Stimulated activated CD4-positive, alpha-beta T cell treated with anti-CD3 and anti-CD28 coated beads, Interleukin-15, amount 100 ng/mL, for 48 hours (primary cell): ENCODE results near the gene TMSB10.
"Not testable (repeated sequence)": the region's sequence is repeated elsewhere in the genome, so short reads cannot be mapped to it uniquely, and the experiment has no call there.

Experiments
- DNase-seq, 2 donors: peaks; one replicate each; pipeline ENCODE4 v3.0.0-alpha.2; 2020; ENCODE audit warnings: low read depth in 2 of 2

TMSB10 gene

DNA sequence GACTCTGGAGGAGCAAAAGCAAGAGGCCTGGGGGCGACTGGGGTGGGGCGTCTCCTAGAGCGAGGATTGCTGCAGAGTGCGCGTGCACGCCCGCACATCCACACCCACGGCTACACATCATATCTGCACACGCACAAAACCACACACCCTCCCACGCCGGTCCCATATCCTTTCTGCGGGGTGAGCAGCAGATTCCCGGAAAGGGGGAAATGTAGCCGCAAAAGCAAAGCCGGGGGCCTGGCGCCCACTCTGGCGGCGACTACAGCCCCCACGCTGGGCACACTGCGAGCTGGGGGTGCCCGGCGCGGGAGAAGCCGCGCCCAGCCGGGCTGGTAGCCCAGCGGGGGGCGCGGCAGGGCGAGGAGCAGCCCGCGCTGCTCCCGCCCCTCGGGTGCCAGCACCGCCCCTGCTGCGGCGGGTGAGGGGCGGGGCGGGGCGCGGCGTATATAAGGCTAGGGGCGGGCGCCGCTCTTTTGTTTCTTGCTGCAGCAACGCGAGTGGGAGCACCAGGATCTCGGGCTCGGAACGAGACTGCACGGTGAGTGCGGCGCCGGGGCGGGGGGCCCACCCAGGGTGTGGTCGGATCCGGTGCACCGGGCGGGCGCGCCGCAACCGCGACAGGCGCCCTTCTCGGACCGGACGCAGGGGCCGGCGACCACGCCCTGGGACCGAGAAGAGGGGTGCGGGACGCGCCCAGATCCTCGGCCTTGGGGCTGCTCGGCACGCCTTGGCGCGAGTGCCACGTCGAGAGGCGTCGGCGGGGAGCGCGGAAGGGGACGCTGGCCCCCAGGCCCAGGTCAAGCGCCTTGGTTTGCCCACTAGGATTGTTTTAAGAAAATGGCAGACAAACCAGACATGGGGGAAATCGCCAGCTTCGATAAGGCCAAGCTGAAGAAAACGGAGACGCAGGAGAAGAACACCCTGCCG is at the start of gene TMSB10:
TMSB10 (plus strand) TSS at position 476 of the 927 bp plus-strand sequence.
- DNase-seq: peak; percentile 79 to 80

DNA sequence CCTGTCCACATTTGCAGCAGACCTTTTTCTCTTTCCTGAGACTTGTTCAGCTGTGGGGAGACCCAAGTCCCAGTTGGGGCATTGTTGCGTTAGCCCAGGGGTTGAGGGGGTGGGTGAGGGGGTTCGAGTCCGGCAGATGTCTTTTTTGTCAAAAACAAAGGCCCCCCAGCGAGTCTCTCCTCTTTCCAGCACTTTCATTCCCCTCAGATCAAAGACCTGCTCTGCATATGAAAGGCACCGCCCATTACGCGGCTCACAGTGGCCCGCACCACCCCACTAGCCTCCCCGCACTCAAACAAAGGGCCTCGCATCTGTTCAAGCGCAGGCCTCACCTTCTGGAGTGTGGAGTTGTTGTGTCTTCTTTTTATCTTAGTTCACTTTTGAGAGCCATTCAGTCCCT is 49.7 kb upstream of the TMSB10 start:
- DNase-seq: no peak

DNA sequence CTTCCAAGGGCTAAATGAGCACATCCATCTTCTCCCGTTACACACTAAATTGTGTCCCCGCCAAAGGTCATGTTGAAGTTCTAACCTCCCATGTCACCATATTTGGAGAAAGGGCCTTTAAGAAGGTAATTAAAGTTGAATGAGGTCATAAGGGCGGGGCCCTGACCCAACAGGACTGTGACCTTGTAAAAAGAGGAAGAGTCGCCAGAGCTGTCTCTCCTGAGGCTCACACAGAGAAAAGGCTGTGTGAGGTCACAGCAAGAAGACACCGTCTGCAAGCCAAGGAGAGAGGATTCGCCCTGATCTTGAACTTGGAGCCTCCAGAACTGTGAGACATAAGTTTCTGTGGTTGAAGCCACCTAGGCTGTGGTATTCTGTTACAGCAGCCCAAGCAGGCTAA is 48.7 kb upstream of the TMSB10 start:
- DNase-seq: peak; percentile 40 to 43

DNA sequence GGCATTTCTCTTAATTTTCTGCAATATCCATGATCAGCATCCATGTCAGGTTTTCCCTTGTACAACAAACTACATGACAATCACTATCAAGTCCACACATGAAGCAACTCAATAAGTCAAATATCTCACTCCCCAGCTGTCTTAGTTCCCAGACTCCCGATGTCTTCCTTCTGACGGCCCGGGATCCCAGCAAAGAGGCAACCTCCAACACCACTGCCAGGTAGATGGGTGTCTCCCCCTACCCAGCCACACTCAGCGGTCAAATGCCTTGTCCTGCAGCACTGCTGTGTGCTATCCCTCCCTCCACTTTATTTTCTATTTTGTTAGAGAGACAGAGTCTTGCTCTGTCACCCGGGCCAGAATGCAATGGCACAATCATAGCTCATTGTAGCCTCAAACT is 47.9 kb upstream of the TMSB10 start:
- DNase-seq: no peak

DNA sequence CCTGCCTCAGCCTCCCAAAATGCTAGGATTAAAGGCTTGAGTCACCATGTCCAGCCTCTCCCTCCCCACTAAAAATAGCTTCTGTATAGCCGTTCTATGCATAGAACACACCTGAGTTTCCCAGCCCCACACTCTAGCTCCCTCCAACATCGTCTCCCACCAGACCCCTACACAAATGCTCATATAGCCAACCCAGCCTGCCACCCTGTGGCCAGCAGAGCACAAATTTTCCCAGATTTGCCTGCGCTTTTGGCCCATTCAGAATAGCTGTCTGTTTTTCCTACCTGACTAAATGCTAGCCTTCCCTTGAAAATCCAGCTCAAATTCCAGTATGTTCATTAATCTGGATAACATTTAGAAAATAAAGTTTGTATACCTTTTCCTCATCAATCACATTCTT is 47.3 kb upstream of the TMSB10 start:
- no peak for DNase-seq

DNA sequence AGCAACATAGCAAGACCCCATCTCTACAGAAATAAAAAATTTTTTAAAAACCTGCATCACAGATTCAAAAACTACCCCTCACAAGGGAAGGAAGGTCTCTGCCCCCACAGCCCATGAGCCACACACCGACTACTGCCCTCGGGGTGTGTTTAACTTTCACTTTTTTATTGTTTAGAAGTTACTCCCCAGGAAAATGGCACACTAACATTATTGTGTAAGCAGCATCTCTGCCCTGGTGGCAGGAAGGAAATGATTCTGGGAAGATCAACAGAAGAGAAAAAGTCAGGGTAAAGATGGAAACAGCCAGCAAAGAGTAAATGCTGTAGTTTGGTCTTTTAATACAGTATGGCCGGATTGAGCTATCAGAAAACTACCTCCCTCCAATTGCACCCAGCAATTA is 46.5 kb upstream of the TMSB10 start:
- no peak for DNase-seq

DNA sequence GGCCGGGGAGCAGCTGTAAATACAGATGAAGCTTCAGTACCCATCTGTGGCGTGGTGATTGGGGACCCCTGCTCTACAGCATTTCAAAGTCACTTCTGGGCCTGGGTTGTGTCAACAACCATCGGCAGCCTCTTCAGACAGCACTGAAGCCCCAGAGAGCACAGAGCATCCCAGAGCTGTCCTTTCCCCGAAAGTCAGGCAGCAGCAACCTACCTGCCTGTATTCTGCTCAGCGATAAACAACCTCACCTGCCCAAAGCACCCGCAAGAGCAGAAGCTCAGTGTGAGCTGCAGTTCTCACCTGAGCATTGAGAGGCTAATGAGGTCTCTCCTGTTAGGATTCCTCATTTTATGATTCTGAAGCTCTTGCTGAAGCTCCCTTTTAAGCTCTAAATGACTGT is 43.9 kb upstream of the TMSB10 start:
- no peak for DNase-seq

DNA sequence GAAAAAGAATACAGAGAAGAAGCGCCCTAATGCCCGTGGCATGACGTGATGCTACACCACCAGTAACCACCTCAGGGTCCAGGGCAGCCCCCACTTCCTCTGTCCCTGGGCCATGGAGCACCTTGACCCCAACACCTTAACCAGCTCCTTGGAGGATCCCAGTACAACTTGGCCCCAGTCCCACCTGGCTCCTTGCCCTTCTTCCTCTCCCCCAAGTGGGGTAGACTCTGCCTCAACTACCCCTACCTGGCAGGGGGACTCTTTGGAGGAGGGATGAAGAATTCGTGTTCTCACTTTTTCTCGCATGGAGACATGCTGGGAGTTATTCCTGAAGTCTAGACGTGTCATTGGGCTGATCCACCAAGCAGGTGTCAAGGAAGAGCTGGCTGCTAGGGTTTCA is 43.5 kb upstream of the TMSB10 start:
- DNase-seq: no peak

DNA sequence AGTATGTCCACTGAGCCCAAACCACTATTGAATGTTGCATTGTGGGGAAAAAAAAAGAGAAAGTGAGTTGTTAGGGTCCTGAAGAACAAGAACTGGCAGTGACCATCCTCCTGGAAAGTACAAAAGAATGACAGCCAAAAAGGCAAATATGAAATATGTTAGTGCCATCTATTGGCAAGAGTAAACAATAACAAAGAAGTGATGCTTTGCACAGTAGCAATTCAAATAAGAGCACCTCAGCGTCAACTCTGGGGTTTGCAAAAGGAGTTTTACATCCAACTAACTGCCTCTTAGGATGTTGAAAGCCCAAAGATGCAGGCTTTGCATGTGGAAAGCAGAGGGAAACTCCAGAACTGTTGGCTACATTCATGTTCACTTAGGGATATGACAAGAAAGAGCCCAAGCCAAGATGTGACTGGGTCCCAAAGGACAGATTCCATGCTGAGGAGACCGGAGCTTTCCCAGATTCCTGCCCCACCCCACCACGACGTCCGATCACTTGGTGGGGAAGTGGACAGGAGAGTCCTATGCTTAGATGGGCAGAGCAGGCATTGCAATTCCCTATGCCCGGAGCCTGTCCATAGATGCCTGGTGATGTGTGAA is 40.2 kb upstream of the TMSB10 start:
- no peak for DNase-seq

DNA sequence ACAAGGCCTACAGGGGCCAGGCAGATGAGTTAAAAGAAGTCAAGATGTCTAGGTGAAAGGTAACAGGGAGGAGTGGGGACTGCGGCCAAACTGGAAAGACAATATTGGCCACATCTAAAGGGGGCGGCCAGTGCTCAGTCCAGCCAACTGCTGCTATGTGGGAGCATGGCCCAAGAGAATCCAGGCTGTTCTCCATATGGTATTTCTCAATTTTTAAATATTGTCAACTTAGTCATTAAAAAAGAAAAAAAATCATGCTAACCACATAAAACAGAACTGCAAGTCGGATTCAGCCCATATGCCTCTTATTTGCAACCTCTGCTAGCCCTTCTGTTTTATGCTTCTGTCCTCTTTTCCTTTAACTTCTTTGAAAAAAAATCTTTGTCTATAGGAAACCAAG is 39.3 kb upstream of the TMSB10 start:
- no peak for DNase-seq

DNA sequence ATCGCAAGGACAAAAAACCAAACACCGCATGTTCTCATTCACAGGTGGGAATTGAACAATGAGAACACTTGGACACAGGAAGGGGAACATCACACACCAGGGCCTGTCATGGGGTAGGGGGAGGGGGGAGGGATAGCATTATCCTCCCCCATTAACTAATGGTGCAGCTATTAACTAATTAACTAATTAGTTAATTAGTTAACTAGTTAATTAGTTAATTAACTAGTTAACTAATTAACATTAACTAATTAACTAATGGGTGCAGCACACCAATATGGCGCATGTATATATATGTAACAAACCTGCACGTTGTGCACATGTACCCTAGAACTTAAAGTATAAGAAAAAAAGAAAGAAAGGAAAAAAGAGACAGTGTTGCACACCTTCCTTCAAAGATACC is 37.1 kb upstream of the TMSB10 start:
- DNase-seq: not testable (repeated sequence)

DNA sequence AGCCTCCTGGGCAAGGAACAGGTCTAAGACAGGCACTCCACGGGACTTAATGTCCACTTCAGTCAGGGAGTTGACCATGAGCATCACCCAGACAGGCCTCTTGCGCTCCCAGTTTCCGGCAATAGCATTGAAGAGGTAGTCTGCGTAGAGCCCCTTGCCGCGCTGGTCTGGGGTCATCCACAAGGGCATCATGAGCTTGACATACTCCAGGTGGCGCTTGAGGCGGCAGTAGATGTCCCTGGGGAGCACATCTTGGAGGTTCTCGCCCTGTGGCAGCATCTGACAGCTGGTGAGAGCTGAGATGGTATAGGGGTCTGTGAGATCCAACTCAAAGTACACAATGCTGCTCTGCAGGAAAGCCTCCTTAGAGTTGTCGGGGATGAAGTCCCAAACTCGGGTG is 35.1 kb upstream of the TMSB10 start:
- DNase-seq: no peak

DNA sequence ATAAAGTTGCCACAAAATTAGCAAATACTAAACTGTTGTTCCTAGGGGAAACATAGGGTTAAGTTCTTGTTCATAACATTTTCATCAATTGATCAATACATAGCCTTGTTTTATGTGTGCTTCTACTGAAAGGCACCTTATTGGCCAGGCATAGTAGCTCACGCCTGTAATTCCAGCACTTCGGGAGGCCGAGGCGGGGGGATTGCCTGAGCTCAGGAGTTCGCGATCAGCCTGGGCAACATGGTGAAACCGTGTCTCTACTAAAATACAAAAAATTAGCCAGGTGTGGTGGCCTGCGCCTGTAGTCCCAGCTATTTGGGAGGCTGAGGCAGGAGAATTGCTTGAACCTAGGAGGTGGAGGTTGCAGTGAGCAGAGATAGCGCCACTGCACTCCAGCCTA is 32.8 kb upstream of the TMSB10 start:
- DNase-seq: not testable (repeated sequence)

DNA sequence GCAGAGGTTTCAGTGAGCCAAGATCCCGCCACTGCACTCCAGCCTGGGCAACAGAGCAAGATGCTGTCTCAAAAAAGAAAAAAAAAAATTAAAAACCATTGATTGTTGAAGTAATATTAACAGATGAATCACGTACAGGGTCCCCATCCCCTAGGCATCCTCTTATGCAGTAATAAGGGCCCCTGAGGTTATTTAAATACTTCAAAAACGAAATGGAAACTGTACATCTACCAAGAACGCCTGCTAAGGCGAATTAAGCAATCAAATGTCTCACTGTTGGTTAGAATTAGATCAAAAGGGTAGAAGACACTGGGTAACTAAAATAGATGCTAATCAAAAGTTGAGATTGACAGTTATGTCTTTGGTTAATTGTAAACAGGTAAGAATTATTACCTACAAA is 32.1 kb upstream of the TMSB10 start:
- no peak for DNase-seq

DNA sequence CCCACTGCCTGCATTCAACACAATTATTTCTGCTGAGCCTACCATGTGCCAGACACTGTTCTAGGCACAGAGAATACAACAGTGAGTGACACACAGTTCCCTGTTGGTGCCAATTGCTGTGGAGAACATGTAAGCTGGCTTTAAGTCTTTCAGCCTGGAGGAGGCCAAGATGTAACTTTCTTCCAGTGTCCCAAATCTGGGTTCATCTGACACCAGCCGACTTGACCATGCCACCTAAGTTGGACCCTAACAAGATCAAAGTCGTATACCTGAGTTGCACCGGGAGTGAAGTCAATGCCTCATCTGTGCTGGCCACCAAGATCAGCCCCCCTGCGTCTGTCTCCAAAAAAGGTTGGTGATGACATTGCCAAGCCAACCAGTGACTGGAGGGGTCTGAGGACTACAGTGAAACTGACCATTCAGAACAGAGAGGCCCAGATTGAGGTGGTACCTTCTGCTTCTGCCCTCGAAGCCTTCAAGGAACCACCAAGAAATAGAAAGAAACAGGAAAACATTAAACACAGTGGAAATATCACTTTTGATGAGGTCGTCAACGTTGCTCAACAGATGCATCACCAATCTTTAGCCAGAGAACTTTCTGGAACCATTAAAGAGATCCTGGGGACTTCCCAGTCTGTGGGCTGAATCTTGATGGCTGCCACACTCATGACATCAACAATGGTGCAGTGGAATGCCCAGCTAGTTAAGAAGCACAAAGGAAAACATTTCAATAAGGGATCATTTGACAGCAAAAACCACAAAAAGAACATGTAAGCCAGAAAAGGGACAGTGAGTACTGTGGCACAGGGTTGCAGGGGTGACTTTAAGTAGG is 30.9 kb upstream of the TMSB10 start:
- DNase-seq: no peak

DNA sequence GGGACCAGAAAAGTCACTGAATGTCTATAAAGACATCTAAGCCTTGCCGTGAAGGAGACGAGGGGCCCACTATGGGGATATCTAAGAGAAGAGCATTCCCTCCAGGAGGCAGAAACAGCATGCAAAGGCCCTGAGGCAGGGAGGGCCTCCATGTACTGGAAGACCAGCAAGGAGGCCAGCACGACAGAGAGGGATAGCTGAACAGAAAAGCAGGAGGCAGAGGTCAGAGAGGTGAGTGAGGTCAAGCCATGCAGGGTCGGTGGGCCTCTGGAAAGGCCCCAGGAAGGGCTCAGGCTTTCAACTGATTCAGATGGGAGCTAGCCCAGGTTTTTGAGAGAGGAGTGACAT is 30.3 kb upstream of the TMSB10 start:
- no peak for DNase-seq

DNA sequence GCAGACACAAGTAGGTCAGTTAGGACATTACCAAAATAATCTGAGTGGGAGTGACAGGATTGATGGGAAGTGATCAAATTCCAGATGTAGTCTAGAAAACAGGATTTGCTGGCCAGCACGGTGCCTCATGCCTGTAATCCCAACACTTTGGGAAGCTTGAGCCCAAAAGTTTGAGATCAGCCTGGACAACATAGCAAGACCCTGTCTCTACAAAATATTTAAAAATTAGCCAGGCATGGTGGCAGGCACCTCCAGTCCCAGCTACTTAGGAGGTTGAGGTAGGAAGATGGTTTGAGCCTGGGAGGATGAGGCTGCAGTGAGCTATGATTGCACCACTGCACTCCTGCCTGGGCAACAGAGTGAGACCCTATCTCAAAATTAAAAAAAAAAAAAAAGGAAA is 29.8 kb upstream of the TMSB10 start:
- not testable (repeated sequence) for DNase-seq

DNA sequence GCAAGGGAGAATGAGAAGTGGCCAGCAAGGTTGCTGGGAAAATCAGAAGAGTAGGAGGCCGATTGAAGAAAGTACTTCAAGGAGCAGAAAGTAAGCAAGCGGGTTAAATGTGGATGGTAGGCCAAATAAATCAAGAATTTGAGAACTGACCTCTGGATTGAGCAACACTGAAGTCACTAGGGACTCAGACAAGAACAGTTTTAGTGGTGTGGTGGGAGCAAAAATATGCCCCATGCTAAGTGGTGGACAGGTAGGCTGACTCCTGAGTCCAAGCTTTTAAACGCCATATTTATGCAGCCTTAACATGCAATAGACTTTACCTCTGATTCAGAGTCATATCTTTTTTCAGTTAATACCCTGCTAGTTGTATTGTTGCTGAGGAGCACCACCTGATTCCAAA is 29.1 kb upstream of the TMSB10 start:
- no peak for DNase-seq

DNA sequence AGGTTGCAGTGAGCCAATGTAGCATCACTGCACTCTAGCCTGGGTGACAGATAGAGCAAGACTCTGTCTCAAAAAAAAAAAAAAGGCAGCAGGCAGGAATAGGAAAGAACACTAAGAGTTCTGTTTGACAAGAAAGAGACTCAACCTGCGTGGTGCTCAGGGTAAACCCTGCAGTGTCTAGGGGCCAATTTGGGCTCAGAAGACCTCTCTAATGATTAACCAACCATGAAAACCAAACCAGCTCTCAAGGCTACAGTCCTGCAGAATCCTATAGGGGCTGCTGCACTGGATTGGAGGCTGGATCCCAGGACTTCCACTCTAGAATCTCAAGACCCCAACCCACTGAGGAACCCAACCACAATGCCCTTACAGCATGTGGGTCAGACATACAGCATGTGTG is 27.0 kb upstream of the TMSB10 start:
- no peak for DNase-seq

DNA sequence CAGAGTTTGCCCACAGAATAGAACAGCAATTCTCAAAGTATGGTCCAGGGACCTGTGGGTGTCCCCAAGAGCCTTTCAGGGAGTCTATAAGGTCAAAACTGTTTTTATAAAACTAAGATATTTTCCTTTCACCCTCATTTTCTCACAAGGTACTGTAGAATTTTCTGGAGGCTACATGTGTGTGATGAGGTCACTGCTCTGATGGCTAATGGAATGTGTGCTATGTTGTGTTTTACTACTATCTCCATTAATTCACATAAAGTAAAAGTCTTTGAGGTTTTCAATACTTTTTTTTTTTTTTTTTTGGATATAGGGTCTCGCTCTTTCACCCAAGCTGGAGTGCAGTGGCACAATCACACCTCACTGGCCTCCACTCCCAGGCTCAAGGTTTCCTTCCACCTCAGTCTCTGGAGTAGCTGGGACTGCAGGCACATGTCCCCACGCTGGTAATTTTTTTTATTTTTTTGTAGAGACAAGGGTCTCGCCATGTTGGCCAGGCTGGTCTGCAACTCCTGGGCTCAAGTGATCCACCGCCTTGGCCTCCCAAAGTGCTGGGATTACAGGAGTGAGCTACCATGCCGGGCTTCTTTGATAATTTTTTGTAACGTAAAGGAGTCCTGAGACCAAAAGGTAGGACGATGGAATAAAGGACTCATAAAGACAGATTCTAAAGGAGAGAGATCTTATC is 26.4 kb upstream of the TMSB10 start:
- no peak for DNase-seq

DNA sequence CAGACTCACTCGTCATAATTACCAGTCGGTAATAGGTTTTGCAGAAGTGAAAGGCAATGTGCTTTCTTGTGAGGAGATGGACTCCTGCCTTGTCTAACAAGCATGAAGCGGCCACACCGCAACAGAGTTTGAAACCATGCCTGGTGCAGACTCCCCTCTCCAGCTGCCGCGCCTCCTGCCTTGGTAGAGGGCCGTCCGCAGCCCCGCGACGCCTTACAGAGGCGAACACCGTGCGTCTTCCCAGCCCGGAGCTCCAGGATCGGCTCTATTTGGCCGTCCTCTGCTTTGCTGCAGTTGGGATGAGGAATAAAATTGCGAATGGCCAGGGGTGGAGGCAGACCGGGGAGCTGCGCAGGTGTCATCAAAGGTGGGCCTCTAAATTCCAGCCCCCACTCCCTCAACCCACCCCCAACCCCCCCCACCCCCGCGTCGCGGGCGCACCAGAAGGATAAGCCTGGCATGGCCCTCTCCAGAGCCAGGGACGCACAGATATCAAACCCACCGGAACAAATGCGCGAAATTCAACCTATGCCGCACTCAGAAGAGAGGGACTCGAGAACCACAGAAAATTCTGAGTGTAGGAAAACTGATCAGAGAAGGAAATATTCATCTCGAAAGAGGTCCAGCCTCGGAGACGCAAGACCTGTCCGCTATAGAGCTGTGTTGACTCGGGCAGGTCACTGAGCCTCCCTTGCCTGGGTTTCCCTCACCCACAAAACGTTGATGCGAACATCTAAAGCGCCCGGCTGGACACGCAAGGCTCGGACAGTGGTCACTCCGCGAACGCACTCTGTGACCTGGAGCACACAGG is 25.7 kb upstream of the TMSB10 start:
- no peak for DNase-seq

DNA sequence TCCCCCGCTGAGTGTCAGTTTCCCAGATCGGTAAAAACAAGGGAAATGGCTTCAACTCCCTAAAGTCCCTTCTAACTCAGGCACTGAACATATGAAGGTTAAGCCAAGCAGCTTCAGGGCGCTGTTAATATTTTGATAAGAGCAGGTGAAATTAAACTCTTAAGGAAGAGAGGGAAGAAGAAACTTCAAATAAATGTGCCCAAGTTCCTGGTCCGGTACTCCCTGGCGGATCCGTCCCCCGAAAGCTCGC is 25.1 kb upstream of the TMSB10 start:
- no peak for DNase-seq
